Measurements from ENCODE around the gene IFNA6. TPM values are rescaled to one million over a fixed set of nuclear protein-coding genes. Genes with fewer than 3 reads are reported as not detected.
A peak's percentile ranks its signal among the peaks of the same experiment; 100 is the strongest.

IFNA6 gene
- total and polyA plus RNA-seq, 2 of the 8 experiments (the other 6 are each of a cell fraction or from before 2014, with no cell fraction given): not detected

DNA sequence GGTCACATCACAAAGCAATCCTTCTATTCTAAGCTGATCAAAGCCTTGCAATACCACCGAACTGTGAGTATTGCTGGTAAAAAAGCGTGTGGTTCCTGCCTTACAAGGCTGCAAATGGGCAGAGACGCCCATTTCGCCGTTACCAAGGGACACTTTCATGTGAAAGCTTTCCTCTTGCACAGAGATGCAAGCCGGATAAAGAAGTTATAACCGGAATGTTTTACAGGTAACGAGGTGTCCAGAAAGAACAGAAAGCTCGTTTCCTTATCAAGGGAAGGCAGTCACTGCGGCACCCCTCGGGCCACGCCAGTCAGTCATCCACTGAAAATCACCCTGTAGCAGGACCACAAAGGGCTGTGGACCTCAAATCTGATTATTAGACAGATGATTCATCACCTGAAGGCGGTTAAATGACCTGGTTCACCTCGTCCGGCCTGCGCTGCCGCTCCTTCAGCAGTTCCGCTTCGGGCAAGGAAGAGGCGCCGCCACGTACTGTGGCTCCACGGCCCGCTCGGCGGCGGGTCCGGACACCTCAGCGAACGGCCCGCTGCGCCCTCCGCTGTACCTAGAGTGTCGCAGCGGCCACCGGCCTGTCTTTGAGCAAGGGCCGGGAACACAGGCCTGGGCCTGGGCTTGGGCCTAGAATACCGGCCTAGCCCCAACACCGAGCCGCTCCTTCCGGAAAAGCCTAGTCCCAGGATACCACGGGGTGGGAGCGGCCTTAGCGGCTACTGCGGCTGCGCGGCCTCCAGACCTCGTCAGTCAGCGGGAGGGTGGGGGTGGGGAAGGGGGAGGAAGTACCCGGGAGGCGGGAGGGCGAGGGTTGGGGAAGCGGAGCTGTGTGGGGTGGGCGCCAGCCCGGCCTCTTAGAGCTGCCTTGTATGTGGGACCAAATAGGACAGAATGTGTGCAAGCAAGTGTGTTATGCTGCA lies 15.7 kb downstream of the IFNA6 start, which contains the start of gene KLHL9:
TSS of gene KLHL9 (minus strand) at position 704 of the 932 bp plus-strand sequence. CDS start at position 159, 545 bp downstream.
- H3K27ac ChIP-seq (ENCODE audit: low read depth, low read length): peak within 1 kb of the TSS; percentile 81
- no peak for FAIRE-seq
- CTCF ChIA-PET (ENCODE audit: partially characterized antibody): interaction anchor here (0.8 to 8.0 kb wide), 9 partner anchors 11 to 121 kb away, joined by 3 to 79 read pairs (median 4); no protein-coding TSS in a partner anchor
- peak; percentile 82 for TF ChIP-seq TAF1 (IDR thresholded peaks at IDR 0.05; ENCODE audit: low read depth, low read length)
- TF ChIP-seq, protein P1, sequence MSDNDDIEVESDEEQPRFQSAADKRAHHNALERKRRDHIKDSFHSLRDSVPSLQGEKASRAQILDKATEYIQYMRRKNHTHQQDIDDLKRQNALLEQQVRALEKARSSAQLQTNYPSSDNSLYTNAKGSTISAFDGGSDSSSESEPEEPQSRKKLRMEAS (IDR thresholded peaks at IDR 0.05): 0 out of 2 replicates have a peak, but pooled peaks have one; percentile 19
- peak; percentile 39; the same call in 1 of the 2 replicates for TF ChIP-seq POLR2AphosphoS5 (IDR thresholded peaks at IDR 0.05; ENCODE audit: low read depth, low read length)
- peak; percentile 88 for TF ChIP-seq PHF8 (conservative IDR thresholded peaks at IDR 0.05; ENCODE audit: low read depth, low read length)
- TF ChIP-seq RBBP5 (IDR thresholded peaks at IDR 0.05; ENCODE audit: borderline replicate concordance, low read depth, low read length): peak; percentile 98
- TF ChIP-seq RNF2 (IDR thresholded peaks at IDR 0.05; ENCODE audit: borderline replicate concordance, low read depth, low read length, missing control alignments, poor library complexity, severe bottlenecking): no peak
- peak; percentile 65 for TF ChIP-seq TBP (IDR thresholded peaks at IDR 0.05; ENCODE audit: low read depth, low read length)
- peak; percentile 94 for TF ChIP-seq ASH2L (IDR thresholded peaks at IDR 0.05; ENCODE audit: low read length)
- peak; percentile 41 for TF ChIP-seq NRF1 (IDR thresholded peaks at IDR 0.05; ENCODE audit: low read depth, low read length)
- no peak for TF ChIP-seq POU5F1 (IDR thresholded peaks at IDR 0.05; ENCODE audit: low read depth, low read length)

More for the DNA sequence above, 15.7 kb downstream of the IFNA6 start, which contains the start of gene KLHL9:
- Histone ChIP-seq H3K18ac (ENCODE audit: extremely low read depth, low read length) (peak within 1 kb of the TSS; percentile 79; the same call in 1 of the 2 replicates), H4K8ac (ENCODE audit: extremely low read depth, insufficient read depth, low read length) (peak within 1 kb of the TSS; percentile 99), H3K27me3 (replicated peaks in 1 of 4; ENCODE audit: control insufficient read depth in 3 of 4, extremely low read depth in 1 of 4, insufficient read depth in 3 of 4, low read length in 3 of 4) (no peaks in the 10 kb centered on the region), H3K4me1 (replicated peaks in 1 of 4; ENCODE audit: control insufficient read depth in 3 of 4, insufficient read depth in 4 of 4, low read length in 3 of 4) (peaks cover 0 to 5% (median 0%) of the 10 kb centered on the region in 4 experiments; a peak in 2 of 7 replicates), H3K14ac (ENCODE audit: insufficient read length) (peak within 1 kb of the TSS; percentile 87), H2BK20ac (ENCODE audit: low read length) (no peak within 1 kb of the TSS), H3K79me2 (ENCODE audit: control insufficient read depth in 1 of 2, insufficient read depth in 2 of 2, low read length in 2 of 2) (peaks cover 8 to 49% of the 10 kb centered on the region in 2 experiments), H3K36me3 (ENCODE audit: control insufficient read depth in 2 of 4, insufficient read depth in 4 of 4, low read length in 3 of 4) (peaks cover 0 to 11% (median 0%) of the 10 kb centered on the region in 4 experiments; a peak in 2 of 8 replicates), H2AFZ (ENCODE audit: low read length) (peak within 1 kb of the TSS; percentile 100), H3K4ac (replicated peaks; ENCODE audit: insufficient read length, low read depth, low read length) (no peak within 1 kb of the TSS), H2BK15ac (ENCODE audit: low read length) (no peak within 1 kb of the TSS; the same call in 1 of the 2 replicates), H3K4me2 (ENCODE audit: insufficient read depth in 1 of 2, low read depth in 2 of 2, low read length in 2 of 2) (peak within 1 kb of the TSS; percentile 81 to 92), H3K4me3 (ENCODE audit: extremely low read depth in 1 of 4, insufficient read depth in 2 of 4, low read depth in 3 of 4, low read length in 4 of 4) (peak within 1 kb of the TSS; percentile 76 to 100 (median 90)), H3K9ac (replicated peaks in 1 of 4; ENCODE audit: extremely low read depth in 1 of 4, low read depth in 3 of 4, low read length in 3 of 4) (peak within 1 kb of the TSS; percentile 77 to 99 (median 95)), H4K20me1 (replicated peaks in 1 of 2; ENCODE audit: control insufficient read depth in 1 of 2, insufficient read depth in 2 of 2, low read length in 2 of 2) (peaks cover 4 to 10% of the 10 kb centered on the region in 2 experiments), H4K5ac (ENCODE audit: insufficient read length, low read depth, low read length) (peak within 1 kb of the TSS; percentile 92), H3K23me2 (ENCODE audit: low read depth, low read length) (peaks cover 4% of the 10 kb centered on the region), H3K9me3 (ENCODE audit: insufficient read depth in 2 of 2, low read depth in 1 of 2, low read length in 1 of 2) (no peaks in the 10 kb centered on the region), H2AK5ac (ENCODE audit: low read depth, low read length) (no peak within 1 kb of the TSS), H3K56ac (replicated peaks; ENCODE audit: insufficient read length, low read depth, low read length) (peak within 1 kb of the TSS; percentile 70), H3K79me1 (ENCODE audit: low read depth, low read length) (no peaks in the 10 kb centered on the region; the same call in none of the 2 replicates), H2BK120ac (replicated peaks; ENCODE audit: low read depth, low read length) (no peak within 1 kb of the TSS), H2BK12ac (ENCODE audit: low read depth, low read length) (no peak within 1 kb of the TSS), H3K23ac (ENCODE audit: insufficient read length) (peak within 1 kb of the TSS; percentile 71), H2BK5ac (ENCODE audit: low read depth, low read length) (peak within 1 kb of the TSS; percentile 79), H4K91ac (replicated peaks; ENCODE audit: insufficient read length, low read length) (peak within 1 kb of the TSS; percentile 6)
- DNase-seq (ENCODE audit: low read depth in 1 of 2, low spot score in 2 of 2): peak; percentile 63 to 88
- POLR2A ChIA-PET (ENCODE audit: partially characterized antibody): interaction anchor here (1.1 to 1.3 kb wide), 2 partner anchors 61 to 68 kb away, joined by 3 read pairs; no protein-coding TSS in a partner anchor
- 3% methylated on average over 50 of the region's 55 CpGs; no CpG with 5 or more reads in 1 of the 2 experiments for WGBS, 2 experiments (ENCODE audit: extremely low coverage in 1 of 2, insufficient coverage in 1 of 2, insufficient read length in 1 of 2, insufficient replicate concordance in 2 of 2, low coverage in 1 of 2, low lambda C conversion rate in 2 of 2, missing lambda C conversion rate in 1 of 2)

Data from H1 (cell line).